CD4-positive, alpha-beta T cell treated with Interleukin-10 for 1 hour (primary cell): ENCODE data around the gene SPZ1.
"Not testable (repeated sequence)": the region's sequence is repeated elsewhere in the genome, so short reads cannot be mapped to it uniquely, and the experiment has no call there.

Experiments
- DNase-seq: peaks from one replicate; pipeline ENCODE4 v3.0.0-alpha.2; 2020

The SPZ1 gene

DNA sequence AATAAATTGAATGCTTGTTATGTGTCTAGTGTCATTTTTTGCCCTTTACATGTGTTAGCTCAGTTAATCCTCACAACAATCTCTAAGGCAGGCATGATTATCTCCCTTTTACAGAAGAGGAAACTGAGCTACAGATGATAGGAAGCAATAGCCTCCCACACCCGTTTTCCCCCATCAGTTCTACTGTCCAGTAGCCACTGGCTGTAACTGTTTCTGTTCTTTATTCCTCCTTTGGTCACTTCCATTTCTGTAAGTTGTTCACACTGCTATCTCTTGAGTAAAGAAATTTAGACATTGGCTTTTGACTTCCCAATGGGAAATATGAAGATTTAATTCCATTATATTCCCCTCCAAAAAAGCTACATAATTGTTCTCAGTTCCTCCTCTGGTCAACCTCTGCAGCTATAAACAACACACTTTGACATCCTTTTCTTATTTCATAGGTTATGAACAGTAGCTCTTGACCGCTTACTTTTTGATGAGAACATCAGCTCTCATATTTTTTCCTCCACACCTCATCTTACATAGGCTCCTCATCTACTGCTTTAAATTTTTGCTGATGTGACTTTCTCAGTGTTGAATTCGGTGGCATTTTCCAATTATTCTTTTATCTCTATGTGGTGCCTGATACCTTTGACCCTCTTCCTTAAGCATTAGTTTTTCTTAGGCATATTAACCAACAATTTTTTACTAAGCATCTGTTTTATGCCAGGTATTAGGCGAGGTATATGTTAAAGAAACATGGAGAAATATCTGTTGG lies 21.4 kb downstream of the SPZ1 start:
- no peak for DNase-seq

DNA sequence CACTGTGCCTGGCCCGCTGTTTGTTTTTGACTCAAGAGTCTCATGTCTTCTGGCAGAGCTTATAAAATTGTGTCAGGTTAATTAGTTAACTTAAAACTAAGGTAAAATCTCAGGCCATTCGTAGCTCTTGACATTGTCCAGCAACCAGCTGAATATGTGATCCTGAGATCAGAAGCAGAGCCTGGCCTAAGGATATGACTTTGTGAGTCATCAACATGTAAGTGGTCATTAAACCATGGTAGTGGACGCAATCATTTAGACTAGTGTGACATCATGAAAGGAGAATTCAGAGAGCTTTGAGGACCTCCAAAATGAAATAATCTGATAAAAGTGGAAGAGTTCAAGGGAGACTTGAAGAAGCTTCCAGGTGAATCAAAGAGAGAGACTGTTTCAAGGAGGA lies 23.3 kb downstream of the SPZ1 start:
- DNase-seq, result no peak

DNA sequence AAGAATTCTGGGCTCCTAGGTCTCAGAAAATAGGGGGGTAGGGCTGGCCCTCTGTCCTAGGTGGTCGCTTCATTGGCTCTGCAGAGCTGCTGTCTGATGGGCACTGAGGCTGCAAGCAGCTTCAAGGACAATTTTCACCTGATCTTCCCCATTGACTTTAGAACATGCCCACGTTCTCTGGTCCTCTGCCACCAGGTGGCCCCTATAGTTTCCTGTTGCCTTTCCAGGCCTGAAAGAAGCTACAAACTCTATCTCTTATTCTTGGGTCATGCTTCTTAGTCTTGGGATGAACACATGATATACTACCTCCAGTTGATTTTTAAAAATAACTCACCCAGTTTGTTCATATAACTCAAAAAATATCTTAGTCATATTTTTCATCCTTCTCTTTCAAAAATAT lies 26.3 kb downstream of the SPZ1 start:
- peak; percentile 44 for DNase-seq

DNA sequence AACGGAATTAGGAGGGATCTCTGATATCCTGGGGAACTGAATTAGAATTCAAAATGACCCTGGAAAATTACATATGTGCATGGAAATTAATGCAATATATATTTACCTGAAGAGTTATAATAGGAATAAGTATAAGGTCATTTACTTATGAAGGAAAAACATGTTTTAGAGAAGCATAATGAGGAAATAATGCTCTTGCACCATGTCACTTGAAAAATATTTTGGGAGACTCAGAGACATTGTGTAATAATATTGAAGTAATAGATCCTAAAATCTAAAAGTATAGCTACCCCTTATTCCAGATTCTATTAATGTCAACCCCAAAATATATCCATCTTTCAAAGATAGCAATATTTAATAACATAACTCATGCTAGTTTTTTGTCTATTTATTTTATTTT lies 28.4 kb downstream of the SPZ1 start:
- DNase-seq, result no peak

DNA sequence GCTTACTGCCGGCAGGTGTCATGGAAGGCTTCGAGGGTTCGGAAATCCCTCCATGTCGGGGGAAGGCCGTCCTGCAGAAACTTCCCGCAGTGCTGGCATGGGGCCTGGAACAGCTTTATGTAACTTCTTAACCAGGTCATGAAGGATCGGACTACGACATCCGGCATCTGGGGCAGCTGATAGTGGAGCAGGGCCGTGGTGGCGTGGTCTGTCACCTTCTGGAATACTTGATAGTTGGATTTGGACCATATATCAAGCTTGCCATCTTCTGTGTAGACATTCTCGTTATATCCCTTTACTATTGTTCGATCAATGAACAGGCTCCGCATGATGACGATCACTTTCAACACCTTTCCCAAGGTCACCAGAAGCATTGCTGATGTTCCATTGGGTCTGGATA lies 31.2 kb downstream of the SPZ1 start:
- DNase-seq, result not testable (repeated sequence)

DNA sequence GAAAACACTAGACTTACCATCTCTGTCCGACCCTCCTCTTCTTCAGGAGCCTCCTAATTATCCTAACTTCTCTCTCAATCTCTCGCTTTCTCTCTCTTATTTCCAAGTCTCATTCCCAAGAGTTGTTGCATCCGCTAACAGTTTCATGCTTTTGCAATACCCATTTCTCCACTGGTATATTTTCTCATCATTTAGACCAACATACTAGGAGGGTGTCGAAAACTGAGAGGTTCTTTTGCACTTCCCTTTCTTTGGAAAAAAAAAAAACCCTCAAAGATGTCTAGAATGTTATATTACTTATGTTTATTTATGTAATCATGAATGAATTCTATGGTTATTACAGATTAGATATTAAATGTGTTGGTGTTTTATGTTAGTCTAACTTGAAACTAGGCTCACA lies 35.9 kb downstream of the SPZ1 start:
- DNase-seq, result no peak

DNA sequence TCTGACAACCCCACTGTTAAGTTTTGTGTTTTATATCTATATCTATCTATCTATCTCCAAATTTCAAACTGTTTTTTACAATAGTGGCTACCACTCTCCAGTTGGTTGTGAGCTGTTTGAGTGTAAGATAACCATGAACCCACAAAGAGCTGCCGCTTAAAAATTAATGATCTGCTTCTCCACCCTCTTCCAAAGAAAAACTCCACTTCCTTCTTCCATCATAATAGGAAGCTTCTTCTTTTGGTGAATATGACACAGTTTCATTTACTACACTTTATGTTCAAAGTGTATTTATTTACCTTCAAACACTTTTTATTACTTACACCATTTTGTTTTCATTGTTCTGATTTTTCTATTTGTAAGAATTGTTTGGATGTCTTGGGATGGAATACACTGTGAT lies 37.9 kb downstream of the SPZ1 start:
- DNase-seq, result no peak

DNA sequence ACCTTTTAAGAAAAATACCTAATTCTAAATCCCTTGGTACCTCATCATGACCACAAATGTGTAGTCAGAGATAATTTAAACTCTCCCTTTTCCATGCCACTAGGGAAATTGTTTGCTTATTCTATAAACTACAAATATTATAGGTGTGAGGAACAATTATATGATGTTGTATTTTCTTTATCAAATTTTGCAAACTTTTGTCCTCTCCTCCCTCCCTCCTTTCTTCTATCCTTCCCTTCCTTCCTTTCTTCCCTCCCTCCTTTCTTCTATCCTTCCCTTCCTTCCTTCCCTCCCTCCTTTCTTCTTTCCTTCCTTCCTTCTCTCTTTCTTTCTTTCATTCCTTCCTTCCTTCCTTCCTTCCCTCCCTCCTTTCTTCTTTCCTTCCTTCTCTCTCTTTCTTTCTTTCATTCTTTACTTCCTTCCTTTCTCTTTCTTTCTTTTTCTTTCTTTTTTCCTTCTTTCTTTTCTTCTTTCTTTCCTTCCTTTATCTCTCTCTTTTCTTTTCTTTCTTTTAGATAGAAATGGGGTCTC lies 41.2 kb downstream of the SPZ1 start:
- DNase-seq, result no peak

DNA sequence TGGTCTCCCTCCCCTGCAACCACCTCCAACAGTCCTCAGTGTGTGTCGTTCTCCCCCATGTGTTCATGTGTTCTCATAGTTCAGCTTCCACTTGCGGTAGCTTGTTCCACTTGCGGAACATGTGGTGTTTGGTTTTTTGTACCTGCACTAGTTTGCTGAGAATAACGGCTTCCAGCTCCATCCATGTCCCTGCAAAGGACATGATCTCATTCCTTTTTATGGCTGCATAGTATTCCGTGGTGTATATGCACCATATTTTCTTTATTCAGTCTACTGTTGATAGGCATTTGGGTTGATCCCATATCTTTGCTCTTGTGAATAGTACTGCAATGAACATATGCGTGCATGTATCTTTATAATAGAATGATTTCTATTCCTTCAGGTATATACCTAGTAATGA lies 45.1 kb downstream of the SPZ1 start:
- no peak for DNase-seq

DNA sequence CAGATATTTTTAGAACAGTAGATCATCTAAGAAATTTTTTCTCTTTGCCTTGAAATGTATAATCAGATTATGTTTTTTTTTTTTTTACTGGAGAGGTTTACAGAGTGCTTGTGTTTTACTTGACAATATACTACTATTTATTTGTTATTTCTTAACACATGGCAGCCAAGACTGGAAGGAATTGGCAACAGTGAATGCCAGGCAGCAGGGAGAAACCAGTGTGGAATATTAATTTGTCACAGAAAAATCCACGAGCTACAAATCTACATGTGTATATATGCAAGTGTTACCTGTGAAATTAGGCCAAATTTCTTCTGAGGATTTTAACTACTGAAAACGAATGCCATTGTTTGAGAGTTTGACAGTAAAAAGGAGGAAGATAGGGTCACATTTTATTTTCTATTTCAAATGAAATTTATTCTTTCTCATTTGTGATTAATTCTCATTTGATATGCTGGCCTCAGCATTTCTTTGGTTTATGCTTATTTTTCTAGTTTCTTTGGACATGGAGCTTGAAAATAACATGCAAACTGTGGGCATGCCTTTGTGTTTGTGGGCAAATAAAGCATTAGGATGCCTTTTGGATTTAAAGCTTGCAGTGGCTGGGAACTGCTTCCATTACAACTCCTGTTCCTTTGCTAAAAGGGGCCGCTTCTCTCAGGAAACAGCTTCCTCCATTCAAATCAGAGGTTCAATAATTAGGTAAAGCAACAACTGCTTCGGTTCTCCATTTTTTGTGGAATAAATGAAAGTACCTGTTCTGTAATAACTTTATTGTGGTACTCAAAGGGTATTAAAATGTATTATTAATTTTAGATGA lies 49.1 kb downstream of the SPZ1 start:
- no peak for DNase-seq

DNA sequence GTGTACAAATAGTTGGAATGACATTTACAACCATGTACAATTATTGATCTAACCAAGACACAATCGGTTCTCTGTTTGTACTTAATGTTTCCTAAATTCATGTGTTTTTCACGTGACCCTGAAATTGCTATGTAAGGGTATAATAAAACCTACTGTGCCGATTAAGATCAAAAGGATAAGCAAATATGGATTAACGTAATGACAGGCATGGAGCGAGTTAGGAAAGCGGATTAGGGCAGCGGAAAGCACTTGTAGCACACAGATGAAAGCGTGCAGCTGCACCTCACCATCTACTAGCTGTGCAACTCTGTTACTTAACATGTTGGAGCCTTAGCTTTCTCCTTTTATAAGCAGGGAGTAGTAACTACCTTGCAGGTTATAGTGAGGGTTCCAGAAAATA lies 49.7 kb downstream of the SPZ1 start:
- DNase-seq, result no peak

DNA sequence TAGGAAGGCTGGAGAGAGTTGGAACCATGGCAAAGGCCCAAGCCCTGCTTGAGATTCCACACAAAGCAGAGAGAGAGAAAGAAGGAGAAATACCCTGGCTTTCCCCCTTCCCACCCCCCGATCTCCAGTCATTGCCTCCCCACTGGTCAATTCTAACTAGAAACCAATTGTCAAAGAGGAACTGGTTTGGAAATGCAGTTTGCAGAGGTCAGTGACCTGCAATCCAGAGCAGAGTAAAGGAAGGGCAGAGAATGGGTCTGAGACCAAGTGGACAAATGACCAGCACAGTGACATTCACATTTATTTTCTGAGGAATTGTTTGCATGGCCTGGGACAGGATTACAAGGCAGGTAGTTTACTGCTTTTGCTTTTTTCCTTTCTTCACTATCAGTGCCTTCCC lies 50.6 kb downstream of the SPZ1 start:
- DNase-seq, result no peak
